Stimulated activated CD8-positive, alpha-beta memory T cell treated with anti-CD3 and anti-CD28 coated beads, Interleukin-4, amount 100 ng/mL, for 24 hours (primary cell): ENCODE data around the gene PILRA.
"Not testable (repeated sequence)": the region's sequence is repeated elsewhere in the genome, so short reads cannot be mapped to it uniquely, and the experiment has no call there.

Experiments
- DNase-seq: peaks from one replicate; pipeline ENCODE4 v3.0.0-alpha.2; 2020; ENCODE audit warnings: low read depth

PILRA gene

DNA sequence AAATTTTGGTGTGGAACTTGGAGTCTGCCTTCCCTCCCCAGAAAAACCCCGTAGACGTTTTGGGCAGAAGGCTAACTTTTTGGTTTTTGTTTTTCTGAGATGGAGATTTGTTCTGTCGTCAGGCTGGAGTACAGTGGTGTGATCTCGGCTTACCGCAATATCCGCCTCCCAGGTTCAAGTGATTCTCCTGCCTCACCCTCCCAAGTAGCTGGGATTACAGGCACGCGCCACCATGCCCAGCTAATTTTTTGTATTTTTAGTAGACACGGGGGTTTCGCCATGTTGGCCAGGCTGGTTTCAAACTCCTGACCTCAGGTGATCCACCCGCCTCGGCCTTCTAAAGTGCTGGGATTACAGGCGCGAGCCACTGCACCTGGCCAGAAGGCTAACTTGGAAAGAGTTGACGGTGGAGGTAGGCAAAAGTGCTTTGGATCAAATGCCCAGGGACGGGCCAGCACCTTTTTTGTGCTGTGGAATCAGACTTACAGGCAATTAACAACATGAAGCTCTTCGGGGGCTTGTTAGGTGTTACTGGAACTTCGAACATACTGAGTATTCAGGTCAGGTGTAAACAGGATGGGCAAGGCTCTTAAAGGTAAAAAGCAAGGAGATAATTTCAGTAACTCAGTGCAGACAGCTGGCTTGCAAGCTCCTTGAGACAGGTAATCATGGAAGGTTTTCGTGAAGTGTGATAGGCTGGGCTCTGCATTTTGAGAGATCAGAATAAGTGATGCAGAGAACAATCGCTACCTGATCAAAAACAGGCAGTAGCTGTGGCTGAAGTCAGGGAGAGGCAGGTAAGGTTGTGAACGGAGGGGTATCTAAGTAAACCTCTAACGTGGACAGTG, 61.2 kb downstream of the PILRA start:
- no peak for DNase-seq

- peak; percentile 24 for DNase-seq
These were observed 62.4 kb downstream of the PILRA start for GRCh38 chr7:100435401-100436304.

DNA sequence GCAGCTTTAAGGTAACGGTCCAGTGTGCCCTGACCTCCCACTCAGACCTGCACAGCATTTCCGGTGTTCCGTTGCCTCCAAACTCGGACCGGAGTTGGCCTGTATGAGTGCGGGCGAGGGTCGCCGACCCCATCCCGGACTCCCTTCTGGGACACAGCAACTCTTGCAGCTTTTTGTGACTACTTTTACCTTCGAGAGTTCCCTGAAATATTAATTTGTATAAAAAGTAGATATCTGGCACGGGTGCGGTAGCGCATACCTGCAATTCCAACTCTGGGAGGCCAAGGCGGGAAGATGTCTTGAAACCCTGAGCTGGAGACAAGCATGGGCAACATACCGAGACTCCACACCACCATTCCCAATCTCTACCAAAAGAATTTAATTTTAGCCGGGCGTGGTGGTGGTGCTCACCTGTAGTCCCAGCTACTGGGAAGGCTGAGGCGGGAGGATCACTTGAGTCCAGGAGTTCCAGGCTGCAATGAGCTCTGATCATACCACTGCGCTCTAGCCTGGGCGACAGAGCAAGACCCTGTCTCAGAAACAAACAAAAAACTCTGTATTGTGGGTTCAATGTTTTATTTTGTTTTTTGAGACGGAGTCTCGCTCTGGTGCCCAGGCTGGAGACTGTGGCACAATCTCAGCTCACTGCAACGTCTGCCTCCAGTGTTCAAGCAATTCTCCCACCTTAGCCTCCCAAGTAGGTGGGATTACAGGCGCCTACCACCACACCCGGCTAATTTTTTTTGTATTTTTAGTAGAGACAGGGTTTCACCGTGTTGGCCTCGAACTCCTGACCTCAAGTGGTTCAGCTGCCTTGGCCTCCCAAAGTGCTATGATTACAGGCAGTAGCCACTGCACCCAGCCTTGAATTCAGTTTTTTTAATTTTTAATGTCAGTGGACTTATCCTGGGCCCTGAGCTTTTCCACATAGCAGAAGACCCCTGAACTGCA, 64.1 kb downstream of the PILRA start:
- no peak for DNase-seq

GRCh38 chr7:100438172-100438571, 64.9 kb downstream of the PILRA start:
- DNase-seq: no peak

GRCh38 chr7:100438731-100439130, 65.4 kb downstream of the PILRA start:
- DNase-seq: not testable (repeated sequence)

GRCh38 chr7:100439244-100439643, 66.0 kb downstream of the PILRA start:
- DNase-seq: not testable (repeated sequence)

DNA sequence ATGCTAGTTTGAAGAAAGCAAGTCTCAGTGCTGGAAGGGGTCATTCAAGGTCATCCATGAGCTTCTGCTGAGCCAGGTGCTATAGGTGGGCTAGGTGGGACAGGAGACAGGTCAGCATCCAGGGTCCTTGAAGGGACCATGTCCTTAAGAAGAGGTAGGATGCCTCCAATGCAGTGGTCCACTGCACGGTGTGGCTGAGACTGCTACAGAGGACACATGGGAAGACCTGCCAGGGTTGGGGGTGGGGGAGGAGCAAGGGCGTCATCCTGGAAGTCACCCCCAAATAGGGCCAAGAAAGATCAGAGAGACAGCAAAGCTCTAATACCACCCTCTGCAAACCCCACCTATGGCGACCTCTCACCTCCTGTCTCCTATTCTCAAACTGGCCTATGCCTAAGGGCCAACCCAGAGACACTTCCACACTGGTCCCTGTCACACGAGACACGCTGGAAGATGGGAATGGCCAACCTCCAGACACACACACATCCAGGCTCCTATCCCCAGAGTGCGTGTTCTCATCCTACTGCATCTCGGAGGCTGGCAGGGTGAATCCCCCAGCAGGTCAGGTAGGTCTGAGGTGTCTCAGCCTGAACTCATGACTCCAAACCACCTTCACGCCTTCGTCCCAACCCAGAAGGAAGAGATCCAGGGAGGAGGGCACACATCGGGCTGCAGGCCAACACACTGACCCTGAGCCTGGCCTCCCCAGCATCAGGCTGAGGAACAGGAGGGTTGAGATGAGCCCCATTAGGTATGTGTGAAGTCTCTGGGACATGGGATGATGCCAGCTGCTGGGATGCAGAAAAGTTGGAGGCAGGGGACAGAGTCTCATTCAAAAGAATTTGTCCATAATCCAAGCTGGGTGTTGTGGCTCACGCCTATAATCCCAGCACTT, 68.6 kb downstream of the PILRA start:
- DNase-seq: no peak

DNA sequence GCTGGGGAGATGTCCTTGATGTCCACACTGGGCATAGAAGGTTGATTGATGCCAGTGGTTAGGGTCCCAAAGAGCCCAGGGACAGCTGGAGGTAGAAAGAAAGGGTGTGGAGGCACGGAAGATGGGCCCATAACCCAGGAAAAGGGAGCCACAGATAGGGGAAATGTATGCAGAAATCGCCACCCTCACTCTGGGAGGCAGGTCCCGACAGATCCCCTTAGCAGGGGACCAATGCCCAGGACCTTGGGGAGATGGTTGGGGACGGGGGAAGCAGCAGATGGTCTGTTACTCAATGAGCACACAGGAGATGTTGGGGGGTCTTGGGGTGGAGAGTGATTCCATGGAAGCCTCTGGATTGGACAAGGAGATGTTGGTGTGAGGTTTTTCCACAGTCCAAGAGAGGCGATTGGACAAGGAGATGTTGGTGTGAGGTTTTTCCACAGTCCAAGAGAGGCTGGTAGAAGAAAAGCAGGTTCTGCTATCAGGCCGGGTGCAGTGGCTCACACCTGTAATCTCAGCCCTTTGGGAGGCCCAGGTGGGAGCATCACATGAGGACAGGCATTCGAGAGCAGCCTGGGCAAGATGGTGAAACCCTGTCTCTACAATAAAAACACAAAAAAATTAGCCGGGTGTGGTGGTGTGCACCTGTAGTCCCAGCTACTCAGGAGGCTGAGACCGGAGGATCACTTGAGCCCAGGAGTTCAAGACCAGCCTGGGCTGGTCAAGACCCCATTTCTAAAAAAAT, 70.0 kb downstream of the PILRA start:
- no peak for DNase-seq

DNA sequence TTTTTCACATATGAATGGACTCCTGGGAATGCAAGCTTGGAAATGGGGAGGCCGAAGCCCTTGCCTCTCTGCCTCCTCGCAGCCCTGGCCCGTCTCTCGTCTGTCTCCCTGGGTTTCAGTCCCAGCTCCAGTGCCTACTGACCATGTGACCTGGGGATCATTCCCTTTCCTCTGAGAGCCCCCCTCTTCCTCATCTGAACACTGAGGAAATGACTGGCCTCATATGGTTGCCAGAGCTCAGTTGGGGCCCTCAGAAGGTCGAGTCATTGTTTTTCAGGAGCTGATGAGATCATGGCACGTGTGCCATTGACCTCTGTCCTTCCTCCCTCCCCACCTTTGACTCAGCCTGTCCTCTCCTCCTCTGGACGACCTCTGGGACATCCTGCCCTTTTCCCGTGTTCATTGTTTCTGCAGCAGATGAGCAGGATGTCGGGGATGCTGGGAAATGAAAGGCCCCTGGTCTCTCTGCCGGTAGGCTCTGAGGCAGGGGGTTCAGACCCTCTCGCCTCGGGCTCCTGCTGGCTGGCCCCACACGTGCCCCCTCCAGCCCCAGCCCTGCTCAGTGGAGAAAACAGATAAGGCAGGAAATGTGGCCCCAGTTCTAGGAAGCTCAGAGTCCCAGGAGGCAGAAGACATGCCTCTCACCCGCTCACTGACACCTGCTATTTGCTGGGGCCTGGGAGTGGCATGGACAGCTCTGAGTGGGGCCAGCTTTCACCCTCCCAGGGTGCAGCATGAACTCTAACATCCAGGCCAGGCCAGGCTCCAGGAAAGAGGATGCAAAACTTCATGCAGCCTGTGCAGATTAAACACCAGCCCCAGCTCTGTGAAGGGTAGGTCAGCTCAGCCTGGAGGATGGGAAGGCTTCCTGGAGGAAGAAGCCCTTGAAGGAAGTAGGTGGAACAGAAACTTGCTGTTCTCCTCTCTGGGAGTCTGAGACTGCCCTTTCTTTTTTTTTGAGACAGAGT, 71.3 kb downstream of the PILRA start:
- DNase-seq: no peak

DNA sequence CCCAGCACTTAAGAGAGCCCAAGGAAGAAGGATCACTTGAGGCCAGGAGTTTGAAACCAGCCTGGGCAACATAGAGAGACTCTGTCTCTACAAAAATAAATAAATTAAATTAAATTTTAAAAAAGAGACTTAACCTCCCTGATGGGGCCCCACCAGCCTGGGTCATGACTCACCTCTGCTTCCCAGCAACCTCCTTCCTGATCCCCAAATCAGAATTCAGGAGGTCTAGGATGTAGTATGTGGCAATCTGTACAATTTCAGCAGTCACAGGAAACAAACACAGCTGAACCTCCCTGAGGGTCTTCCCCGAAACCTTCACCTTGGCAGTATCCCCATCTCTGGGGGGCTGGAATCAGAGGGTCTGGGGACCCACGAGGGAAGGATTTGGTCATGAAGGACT, 72.8 kb downstream of the PILRA start:
- no peak for DNase-seq

DNA sequence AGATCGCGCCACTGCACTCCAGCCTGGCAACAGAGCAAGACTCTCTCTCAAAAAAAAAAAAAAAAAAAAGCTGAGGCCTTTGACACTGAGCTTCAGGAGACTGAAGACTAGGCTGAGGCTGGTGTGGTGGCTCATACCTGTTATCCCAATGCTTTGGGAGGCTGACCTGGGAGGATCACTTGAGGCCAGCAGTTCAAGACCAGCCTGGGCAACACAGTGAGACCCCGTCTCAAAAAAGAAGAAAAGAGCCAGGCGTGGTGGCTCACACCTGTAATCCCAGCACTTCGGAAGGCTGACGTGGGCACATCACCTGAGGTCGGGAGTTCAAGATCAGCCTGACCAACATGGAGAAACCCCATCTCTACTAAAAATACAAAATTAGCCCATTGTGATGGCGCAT, 74.1 kb downstream of the PILRA start:
- not testable (repeated sequence) for DNase-seq

DNA sequence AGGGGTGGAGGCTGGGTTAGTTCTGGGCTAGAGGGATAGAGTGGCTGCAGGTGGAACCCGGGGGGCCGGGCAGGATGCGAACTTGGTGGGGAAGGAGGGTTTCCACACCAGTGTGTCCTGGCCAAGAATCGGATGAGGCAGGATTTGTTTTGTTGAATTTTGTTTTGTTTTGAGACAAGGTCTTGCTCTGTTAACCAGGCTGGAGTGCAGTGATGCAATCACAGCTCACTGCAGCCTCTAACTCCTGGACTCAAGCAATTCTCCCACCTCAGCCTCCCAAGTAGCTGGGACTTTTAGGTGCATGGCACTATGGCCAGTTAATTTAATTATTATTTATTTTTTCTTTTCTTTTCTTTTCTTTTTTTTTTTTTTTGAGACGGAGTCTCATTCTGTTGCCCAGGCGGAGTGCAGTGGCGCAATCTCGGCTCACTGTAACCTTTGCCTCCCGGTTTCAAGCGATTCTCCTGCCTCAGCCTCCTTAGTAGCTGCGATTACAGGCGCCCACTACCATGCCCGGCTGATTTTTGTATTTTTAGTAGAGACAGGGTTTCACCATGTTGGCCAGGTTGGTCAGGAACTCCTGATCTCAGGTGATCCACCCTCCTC, 76.0 kb downstream of the PILRA start:
- no peak for DNase-seq
